Liver (tissue), 9 donors: ENCODE measurements around the gene TTC3. TPM values are rescaled to one million over a fixed set of nuclear protein-coding genes. Genes with fewer than 3 reads are reported as not detected.

ENCODE experiments used
- DNase-seq: peaks from one replicate; pipeline ENCODE4 v3.0.0-alpha.2; 2017; ENCODE audit warnings: low spot score
- H3K27ac ChIP-seq, 2 donors: one replicate each; pipeline ENCODE4 v1.7.0; 2013; ENCODE audit warnings: inconsistent platforms in 2 of 2, low read length in 2 of 2, control low read depth in 1 of 2, low read depth in 1 of 2, mild to moderate bottlenecking in 1 of 2
- H3K27me3 ChIP-seq, 4 donors: one replicate each; pipeline versions ENCODE4 v1.6.1 to v1.7.0; 2013; ENCODE audit warnings: low read length in 3 of 4, inconsistent platforms in 1 of 4, mild to moderate bottlenecking in 1 of 4, moderate library complexity in 1 of 4; ENCODE audit not compliant: control insufficient read depth in 4 of 4, insufficient read depth in 4 of 4
- H3K36me3 ChIP-seq, 4 donors: one replicate each; pipeline versions ENCODE4 v1.6.1 to v1.7.0; 2013; ENCODE audit warnings: low read length in 3 of 4, mild to moderate bottlenecking in 3 of 4, low read depth in 1 of 4, moderate library complexity in 1 of 4; ENCODE audit not compliant: control insufficient read depth in 4 of 4, insufficient read depth in 3 of 4
- H3K4me1 ChIP-seq, 4 donors: one replicate each; pipeline versions ENCODE4 v1.6.1 to v1.7.0; 2013; ENCODE audit warnings: low read length in 3 of 4, mild to moderate bottlenecking in 3 of 4, moderate library complexity in 1 of 4; ENCODE audit not compliant: control insufficient read depth in 4 of 4, insufficient read depth in 4 of 4
- H3K4me3 ChIP-seq, 3 donors: one replicate each; pipeline versions ENCODE4 v1.6.1 to v1.7.0; 2013; ENCODE audit warnings: low read length in 3 of 3, control low read depth in 1 of 3, low read depth in 1 of 3, mild to moderate bottlenecking in 1 of 3
- H3K9ac ChIP-seq, 2 donors: one replicate each; pipeline ENCODE4 v1.7.0; 2013; ENCODE audit warnings: low read length in 2 of 2, mild to moderate bottlenecking in 2 of 2, moderate library complexity in 2 of 2, control low read depth in 1 of 2, low read depth in 1 of 2
- H3K9me3 ChIP-seq, 4 donors: one replicate each; pipeline versions ENCODE4 v1.6.1 to v1.7.0; 2013; ENCODE audit warnings: low read length in 3 of 4; ENCODE audit not compliant: control insufficient read depth in 4 of 4
- ATF3 ChIP-seq: IDR thresholded peaks from 2 replicates; pipeline ENCODE4 v1.6.1; 2016; ENCODE audit warnings: antibody characterized with exemption
- CTCF ChIP-seq: fragments of 150-350 bp; IDR thresholded peaks from 2 replicates; pipeline ENCODE4 v1.5.1; 2017; ENCODE audit warnings: improper control_type of control experiment, low read depth, low read length; ENCODE audit not compliant: missing input control
- EGR1 ChIP-seq, 2 donors: IDR thresholded peaks; 2 replicates each; pipeline ENCODE4 v1.6.1; 2016 to 2018; ENCODE audit warnings: antibody characterized with exemption in 2 of 2, low read depth in 2 of 2
- FOXA1 ChIP-seq: IDR thresholded peaks from 2 replicates; pipeline ENCODE4 v1.6.1; 2016; ENCODE audit warnings: antibody characterized with exemption
- FOXA2 ChIP-seq: IDR thresholded peaks from 2 replicates; pipeline ENCODE4 v1.6.1; 2016; ENCODE audit warnings: antibody characterized with exemption
- GABPA ChIP-seq, 2 donors: IDR thresholded peaks in 1 of 2; conservative IDR thresholded peaks in 1 of 2; 2 replicates each; pipeline ENCODE4 v1.6.1; 2016; ENCODE audit warnings: antibody characterized with exemption in 2 of 2, mild to moderate bottlenecking in 1 of 2, moderate library complexity in 1 of 2
- HNF4G ChIP-seq: IDR thresholded peaks from 2 replicates; pipeline ENCODE4 v1.6.1; 2016; ENCODE audit warnings: antibody characterized with exemption
- JUND ChIP-seq, 2 donors: IDR thresholded peaks; 2 replicates each; pipeline ENCODE4 v1.6.1; 2016; ENCODE audit warnings: antibody characterized with exemption in 2 of 2
- MAX ChIP-seq: IDR thresholded peaks from 2 replicates; pipeline ENCODE4 v1.6.1; 2016; ENCODE audit warnings: antibody characterized with exemption
- NR2F2 ChIP-seq: IDR thresholded peaks from 2 replicates; pipeline ENCODE4 v1.6.1; 2016; ENCODE audit warnings: antibody characterized with exemption
- RAD21 ChIP-seq, 2 donors: IDR thresholded peaks; 2 replicates each; pipeline ENCODE4 v1.6.1; 2016; ENCODE audit warnings: antibody characterized with exemption in 2 of 2, mild to moderate bottlenecking in 2 of 2
- REST ChIP-seq: IDR thresholded peaks from 2 replicates; pipeline ENCODE4 v1.6.1; 2016; ENCODE audit warnings: antibody characterized with exemption, mild to moderate bottlenecking
- SP1 ChIP-seq: IDR thresholded peaks from 2 replicates; pipeline ENCODE4 v1.6.1; 2018; ENCODE audit warnings: antibody characterized with exemption, mild to moderate bottlenecking
- TAF1 ChIP-seq: conservative IDR thresholded peaks from 2 replicates; pipeline ENCODE4 v1.6.1; 2016; ENCODE audit warnings: antibody characterized with exemption, mild to moderate bottlenecking
- YY1 ChIP-seq: IDR thresholded peaks from 2 replicates; pipeline ENCODE4 v1.6.1; 2016; ENCODE audit warnings: antibody characterized with exemption, mild to moderate bottlenecking
- WGBS: extraction: QIAGEN DNeasy Blood & Tissue Kit; methylation state at CpG from one replicate; pipeline ENCODE4 v1.1.7; 2013; 5-methylcytosine and 5-hydroxymethylcytosine counted together
- polyA plus RNA-seq, 2 donors: library from polyadenylated mRNA; stranded (reverse) in 1 of 2; unstranded in 1 of 2; fragments of 200-250 nt in 1 of 2; fragments of >200 nt in 1 of 2; fragmentation: Nextera tagmentation in 1 of 2; extraction: Ambion mirVana in 1 of 2; gene quantifications; one replicate each; pipeline versions ENCODE4 v1.2.1 to v1.2.3, GENCODE V29; 2013 to 2015
- total RNA-seq, 2 donors: library from RNA; depleted of rRNA; stranded (reverse); fragments of >200 nt; gene quantifications; one replicate each; pipeline ENCODE4 v1.2.3, GENCODE V29; 2014
- donor health status: healthy.
- donor health status: healthy.
- donor health status: healthy.
- donor health status: healthy.
- donor health status: healthy.

TTC3 gene
- total and polyA plus RNA-seq, 4 donors, result 27.2 to 96.1 (median 57.2) TPM

GRCh38 chr21:37240978-37241377, 167.9 kb downstream of the TTC3 start:
- peaks cover 0 to 2% (median 0%) of the 10 kb centered on the region in 4 donors for H3K4me1 ChIP-seq
- TF ChIP-seq GABPA (IDR thresholded peaks at IDR 0.05 in 1 of 2, conservative IDR thresholded peaks at IDR 0.05 in 1 of 2) (no peak), CTCF (no peak), SP1 (no peak), ATF3 (no peak), NR2F2 (no peak), TAF1 (no peak), REST (no peak), RAD21 (IDR thresholded peaks at IDR 0.05) (no peak), FOXA2 (no peak), MAX (no peak), EGR1 (IDR thresholded peaks at IDR 0.05; ENCODE audit: low read depth in 2 of 2) (no peak), YY1 (no peak), JUND (IDR thresholded peaks at IDR 0.05) (no peak)
- no peak for DNase-seq
- H3K9ac ChIP-seq, result no peak overlapping the region
- no peaks in the 10 kb centered on the region for H3K27me3 ChIP-seq
- H3K4me3 ChIP-seq, result no peak overlapping the region
- 90% methylated on average over 8 of the region's 8 CpGs for WGBS
- peaks cover 0 to 23% (median 7%) of the 10 kb centered on the region in 4 donors for H3K36me3 ChIP-seq
- H3K27ac ChIP-seq, result no peak overlapping the region
- H3K9me3 ChIP-seq, result no peaks in the 10 kb centered on the region

GRCh38 chr21:37241426-37241825, 168.4 kb downstream of the TTC3 start:
- H3K27ac ChIP-seq, result no peak overlapping the region
- H3K9me3 ChIP-seq, result no peaks in the 10 kb centered on the region
- H3K4me1 ChIP-seq, result peaks cover 0 to 2% (median 0%) of the 10 kb centered on the region in 4 donors
- H3K9ac ChIP-seq, result no peak overlapping the region
- peaks cover 0 to 23% (median 7%) of the 10 kb centered on the region in 4 donors for H3K36me3 ChIP-seq
- WGBS, result 90% methylated on average over 7 of the region's 7 CpGs
- H3K4me3 ChIP-seq, result no peak overlapping the region
- TF ChIP-seq ATF3 (no peak), RAD21 (IDR thresholded peaks at IDR 0.05) (no peak), NR2F2 (no peak), JUND (IDR thresholded peaks at IDR 0.05) (no peak), GABPA (IDR thresholded peaks at IDR 0.05 in 1 of 2, conservative IDR thresholded peaks at IDR 0.05 in 1 of 2) (no peak), FOXA1 (no peak), MAX (no peak), YY1 (no peak), HNF4G (no peak), CTCF (no peak), TAF1 (no peak), SP1 (no peak), REST (no peak)
- H3K27me3 ChIP-seq, result no peaks in the 10 kb centered on the region
- DNase-seq, result no peak
